Measurements from ENCODE around the gene CHD6. TPM values are rescaled to one million over a fixed set of nuclear protein-coding genes. Genes with fewer than 3 reads are reported as not detected.
A peak's percentile ranks its signal among the peaks of the same experiment; 100 is the strongest.

CHD6 gene
- total and polyA plus RNA-seq, 7 experiments from 2014 or later, result 46.3 to 132 (median 94.6) TPM

DNA sequence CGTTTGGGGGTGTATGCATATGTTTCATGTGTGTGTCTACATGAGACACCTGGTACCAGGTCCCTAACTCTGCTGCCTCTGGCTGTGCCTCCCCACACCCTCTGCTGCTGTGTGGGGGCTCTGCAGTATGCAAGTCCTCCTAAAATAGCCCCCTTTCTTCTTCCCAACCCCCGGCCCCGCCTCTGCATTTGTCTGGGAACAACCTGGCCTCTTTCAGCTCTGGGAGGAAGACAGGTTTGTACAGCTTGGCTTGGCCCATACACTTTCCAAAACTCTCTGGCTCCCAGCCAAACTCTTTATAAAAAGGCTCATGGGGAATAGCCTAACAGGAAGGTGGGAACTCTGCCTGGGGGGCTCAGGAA is 224.5 kb downstream of the CHD6 start:
- H3K4me1 Mint-ChIP-seq, result peaks cover 0 to 5% (median 0%) of the 10 kb centered on the region in 7 donors
- ChIA-PET POLR2A (interaction anchor here (1.1 kb wide), 1 partner anchor 20 kb away, joined by 3 read pairs; no protein-coding TSS in a partner anchor), CTCF (no interaction called here)
- no peaks in the 10 kb centered on the region for H3K36me3 Mint-ChIP-seq
- H3K27me3 Mint-ChIP-seq, result peaks cover 0 to 4% (median 0%) of the 10 kb centered on the region in 5 donors
- intact Hi-C loops (cut with micrococcal nuclease), result no loop called here
- H3K36me3 ChIP-seq (ENCODE audit: control insufficient read depth in 2 of 3, insufficient read depth in 3 of 3, low read length in 3 of 3), result no peaks in the 10 kb centered on the region
- DNase-seq, result no peak
- H3K9me3 ChIP-seq (ENCODE audit: control insufficient read depth in 2 of 3, low read length in 3 of 3), result no peaks in the 10 kb centered on the region
- no peaks in the 10 kb centered on the region for H3K27me3 ChIP-seq (ENCODE audit: control insufficient read depth in 2 of 2, insufficient read depth in 2 of 2, low read length in 2 of 2)
- no peak overlapping the region for H3K27ac ChIP-seq (ENCODE audit: low read depth, low read length)
- no peak for ATAC-seq
- H3K4me3 Mint-ChIP-seq, result no peak overlapping the region
- H3K9me3 Mint-ChIP-seq, result no peaks in the 10 kb centered on the region
- no peak overlapping the region for H3K4me3 ChIP-seq (ENCODE audit: low read length)
- H3K4me1 ChIP-seq (ENCODE audit: control insufficient read depth in 2 of 2, insufficient read depth in 2 of 2, low read length in 2 of 2), result no peaks in the 10 kb centered on the region
- H3K27ac Mint-ChIP-seq, result no peak overlapping the region

DNA sequence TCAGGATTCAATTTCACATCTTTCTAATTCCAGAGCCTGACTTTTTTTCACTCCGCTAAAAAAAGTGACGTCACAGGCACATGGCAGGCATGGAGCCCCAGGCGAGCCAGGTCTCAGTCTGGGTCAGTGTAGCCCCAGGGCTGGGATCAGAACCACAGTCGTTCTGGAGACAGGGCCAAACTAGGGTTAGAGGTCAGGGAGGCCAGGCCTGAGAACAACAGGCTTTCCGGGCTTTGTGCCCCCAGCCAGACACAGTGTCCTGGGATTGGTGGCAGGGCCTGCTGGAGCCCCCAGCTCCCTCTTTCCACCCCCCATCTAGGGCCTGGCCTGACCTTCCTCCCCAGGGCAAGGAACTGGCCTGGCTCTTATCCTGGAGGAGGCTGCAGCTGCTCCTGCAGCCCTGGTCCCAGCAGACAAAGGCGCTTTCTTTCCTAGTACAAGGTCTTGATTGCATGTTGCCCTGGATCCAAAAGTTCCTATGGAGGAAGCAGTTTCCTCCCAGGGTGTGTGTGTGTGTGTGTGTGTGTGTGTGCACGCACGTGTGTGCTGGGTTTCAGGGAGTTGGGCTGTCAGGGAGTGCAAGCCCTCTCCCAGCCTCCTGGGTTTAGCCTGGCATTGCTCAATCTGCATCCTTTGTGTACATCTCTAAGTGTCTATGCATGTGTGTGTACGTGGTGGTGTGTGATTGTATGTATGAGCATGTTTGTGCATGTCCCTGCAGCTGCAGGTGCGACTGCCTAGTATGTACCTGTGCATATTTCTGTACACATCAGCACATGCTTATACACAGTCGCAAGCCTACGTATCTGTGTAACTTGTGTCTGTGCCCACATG is 225.1 kb downstream of the CHD6 start:
- Mint-ChIP-seq H3K27me3 (peaks cover 0 to 6% (median 4%) of the 10 kb centered on the region in 5 donors), H3K27ac (no peak overlapping the region), H3K9me3 (no peaks in the 10 kb centered on the region), H3K36me3 (no peaks in the 10 kb centered on the region), H3K4me1 (peaks cover 0 to 5% (median 0%) of the 10 kb centered on the region in 7 donors), H3K4me3 (no peak overlapping the region)
- Histone ChIP-seq H3K27me3 (ENCODE audit: control insufficient read depth in 2 of 2, insufficient read depth in 2 of 2, low read length in 2 of 2) (no peaks in the 10 kb centered on the region), H3K9me3 (ENCODE audit: control insufficient read depth in 2 of 3, low read length in 3 of 3) (no peaks in the 10 kb centered on the region), H3K4me1 (ENCODE audit: control insufficient read depth in 2 of 2, insufficient read depth in 2 of 2, low read length in 2 of 2) (no peaks in the 10 kb centered on the region), H3K4me3 (ENCODE audit: low read length) (no peak overlapping the region), H3K27ac (ENCODE audit: low read depth, low read length) (no peak overlapping the region), H3K36me3 (ENCODE audit: control insufficient read depth in 2 of 3, insufficient read depth in 3 of 3, low read length in 3 of 3) (no peaks in the 10 kb centered on the region)
- DNase-seq, result no peak
- POLR2A ChIA-PET, result interaction anchor here (1.1 kb wide), 1 partner anchor 19 kb away, joined by 3 read pairs; no protein-coding TSS in a partner anchor
- CTCF ChIA-PET, result no interaction called here
- intact Hi-C loops (cut with micrococcal nuclease), result no loop called here
- no peak for ATAC-seq

DNA sequence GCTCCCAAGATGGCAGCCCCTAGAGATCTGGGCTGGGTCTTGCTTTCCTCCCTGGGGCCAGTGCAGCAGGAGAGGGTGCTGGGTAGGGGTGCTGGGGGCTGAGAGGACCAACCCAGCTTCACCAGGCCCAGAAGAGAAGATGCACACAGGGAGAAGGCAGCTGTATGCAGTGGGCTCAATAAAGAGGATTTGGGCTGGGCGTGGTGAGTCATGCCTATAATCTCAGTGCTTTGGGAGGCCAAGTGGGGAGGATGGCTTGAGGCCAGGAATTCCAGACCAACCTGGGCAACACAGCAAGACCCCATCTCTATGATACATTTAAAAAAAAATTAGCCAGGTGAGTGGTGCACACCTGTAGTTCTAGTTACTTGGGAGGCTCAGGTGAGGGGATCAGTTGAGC is 225.9 kb downstream of the CHD6 start:
- Histone ChIP-seq H3K36me3 (ENCODE audit: control insufficient read depth in 2 of 3, insufficient read depth in 3 of 3, low read length in 3 of 3) (no peaks in the 10 kb centered on the region), H3K27ac (ENCODE audit: low read depth, low read length) (no peak overlapping the region), H3K9me3 (ENCODE audit: control insufficient read depth in 2 of 3, low read length in 3 of 3) (no peaks in the 10 kb centered on the region), H3K4me1 (ENCODE audit: control insufficient read depth in 2 of 2, insufficient read depth in 2 of 2, low read length in 2 of 2) (no peaks in the 10 kb centered on the region), H3K27me3 (ENCODE audit: control insufficient read depth in 2 of 2, insufficient read depth in 2 of 2, low read length in 2 of 2) (no peaks in the 10 kb centered on the region), H3K4me3 (ENCODE audit: low read length) (no peak overlapping the region)
- H3K36me3 Mint-ChIP-seq, result no peaks in the 10 kb centered on the region
- peaks cover 0 to 5% (median 0%) of the 10 kb centered on the region in 7 donors for H3K4me1 Mint-ChIP-seq
- DNase-seq, result no peak
- intact Hi-C loops (cut with micrococcal nuclease), result no loop called here
- peaks cover 0 to 6% (median 4%) of the 10 kb centered on the region in 5 donors for H3K27me3 Mint-ChIP-seq
- POLR2A ChIA-PET, result no interaction called here
- H3K27ac Mint-ChIP-seq, result peak overlapping the region in 1 of 9 donors; percentile 26
- CTCF ChIA-PET, result no interaction called here
- no peaks in the 10 kb centered on the region for H3K9me3 Mint-ChIP-seq
- ATAC-seq, result no peak
- H3K4me3 Mint-ChIP-seq, result no peak overlapping the region

- POLR2A ChIA-PET, result no interaction called here
- Histone ChIP-seq H3K27me3 (ENCODE audit: control insufficient read depth in 2 of 2, insufficient read depth in 2 of 2, low read length in 2 of 2) (no peaks in the 10 kb centered on the region), H3K27ac (ENCODE audit: low read depth, low read length) (no peak overlapping the region), H3K4me3 (ENCODE audit: low read length) (no peak overlapping the region), H3K36me3 (ENCODE audit: control insufficient read depth in 2 of 3, insufficient read depth in 3 of 3, low read length in 3 of 3) (no peaks in the 10 kb centered on the region), H3K4me1 (ENCODE audit: control insufficient read depth in 2 of 2, insufficient read depth in 2 of 2, low read length in 2 of 2) (no peaks in the 10 kb centered on the region), H3K9me3 (ENCODE audit: control insufficient read depth in 2 of 3, low read length in 3 of 3) (no peaks in the 10 kb centered on the region)
- no peak overlapping the region for H3K4me3 Mint-ChIP-seq
- ATAC-seq (no peak), DNase-seq (no peak)
- CTCF ChIA-PET, result no interaction called here
- peaks cover 0 to 6% (median 4%) of the 10 kb centered on the region in 5 donors for H3K27me3 Mint-ChIP-seq
- intact Hi-C loops (cut with micrococcal nuclease), result no loop called here
- no peaks in the 10 kb centered on the region for H3K36me3 Mint-ChIP-seq
- peaks cover 0 to 5% (median 0%) of the 10 kb centered on the region in 7 donors for H3K4me1 Mint-ChIP-seq
- no peaks in the 10 kb centered on the region for H3K9me3 Mint-ChIP-seq
- H3K27ac Mint-ChIP-seq, result no peak overlapping the region
These were observed 226.6 kb downstream of the CHD6 start for GRCh38 chr20:41391587-41392001.

DNA sequence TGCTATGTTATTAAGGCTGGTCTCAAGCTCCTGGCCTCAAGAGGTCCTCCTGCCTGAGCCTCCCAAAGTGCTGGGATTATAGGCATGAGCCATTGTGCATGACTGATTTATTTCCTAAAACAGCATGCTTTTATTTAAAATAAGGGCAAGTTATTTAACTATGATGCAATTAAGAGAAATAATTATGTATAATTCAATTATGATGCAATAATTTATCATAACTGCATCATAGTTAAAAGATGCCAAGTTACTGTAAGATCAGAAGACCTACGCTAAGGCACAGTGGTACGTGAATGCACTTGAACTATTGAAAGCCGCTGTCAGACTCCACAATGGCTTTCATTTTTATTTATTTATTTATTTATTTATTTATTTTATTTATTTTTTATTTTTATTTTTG is 227.3 kb downstream of the CHD6 start:
- intact Hi-C loops (cut with micrococcal nuclease), result no loop called here
- ATAC-seq, result no peak
- Mint-ChIP-seq H3K36me3 (no peaks in the 10 kb centered on the region), H3K27ac (no peak overlapping the region), H3K4me3 (no peak overlapping the region), H3K27me3 (peaks cover 0 to 6% (median 4%) of the 10 kb centered on the region in 5 donors), H3K9me3 (no peaks in the 10 kb centered on the region), H3K4me1 (peaks cover 0 to 2% (median 0%) of the 10 kb centered on the region in 7 donors)
- no peak for DNase-seq
- Histone ChIP-seq H3K27me3 (ENCODE audit: control insufficient read depth in 2 of 2, insufficient read depth in 2 of 2, low read length in 2 of 2) (no peaks in the 10 kb centered on the region), H3K4me3 (ENCODE audit: low read length) (no peak overlapping the region), H3K36me3 (ENCODE audit: control insufficient read depth in 2 of 3, insufficient read depth in 3 of 3, low read length in 3 of 3) (no peaks in the 10 kb centered on the region), H3K4me1 (ENCODE audit: control insufficient read depth in 2 of 2, insufficient read depth in 2 of 2, low read length in 2 of 2) (no peaks in the 10 kb centered on the region), H3K9me3 (ENCODE audit: control insufficient read depth in 2 of 3, low read length in 3 of 3) (no peaks in the 10 kb centered on the region), H3K27ac (ENCODE audit: low read depth, low read length) (no peak overlapping the region)
- CTCF ChIA-PET, result no interaction called here
- POLR2A ChIA-PET, result no interaction called here

GRCh38 chr20:41387444-41387851 is 230.7 kb downstream of the CHD6 start:
- H3K9me3 ChIP-seq (ENCODE audit: control insufficient read depth in 2 of 3, low read length in 3 of 3), result no peaks in the 10 kb centered on the region
- CTCF ChIA-PET, result no interaction called here
- intact Hi-C loops (cut with micrococcal nuclease), result no loop called here
- H3K27ac Mint-ChIP-seq, result no peak overlapping the region
- H3K4me1 Mint-ChIP-seq, result peaks cover 0 to 2% (median 0%) of the 10 kb centered on the region in 7 donors
- H3K9me3 Mint-ChIP-seq, result peaks cover 0 to 5% (median 0%) of the 10 kb centered on the region in 11 donors
- no peaks in the 10 kb centered on the region for H3K4me1 ChIP-seq (ENCODE audit: control insufficient read depth in 2 of 2, insufficient read depth in 2 of 2, low read length in 2 of 2)
- no peaks in the 10 kb centered on the region for H3K27me3 ChIP-seq (ENCODE audit: control insufficient read depth in 2 of 2, insufficient read depth in 2 of 2, low read length in 2 of 2)
- peaks cover 0 to 4% (median 0%) of the 10 kb centered on the region in 5 donors for H3K36me3 Mint-ChIP-seq
- no peak overlapping the region for H3K4me3 Mint-ChIP-seq
- H3K4me3 ChIP-seq (ENCODE audit: low read length), result no peak overlapping the region
- POLR2A ChIA-PET, result no interaction called here
- no peak for DNase-seq
- H3K27ac ChIP-seq (ENCODE audit: low read depth, low read length), result no peak overlapping the region
- peaks cover 0 to 10% (median 8%) of the 10 kb centered on the region in 5 donors for H3K27me3 Mint-ChIP-seq
- no peak for ATAC-seq
- H3K36me3 ChIP-seq (ENCODE audit: control insufficient read depth in 2 of 3, insufficient read depth in 3 of 3, low read length in 3 of 3), result no peaks in the 10 kb centered on the region

Measured in naive thymus-derived CD4-positive, alpha-beta T cell (primary cell).